ENCODE data around the gene FSCN2.

DNA sequence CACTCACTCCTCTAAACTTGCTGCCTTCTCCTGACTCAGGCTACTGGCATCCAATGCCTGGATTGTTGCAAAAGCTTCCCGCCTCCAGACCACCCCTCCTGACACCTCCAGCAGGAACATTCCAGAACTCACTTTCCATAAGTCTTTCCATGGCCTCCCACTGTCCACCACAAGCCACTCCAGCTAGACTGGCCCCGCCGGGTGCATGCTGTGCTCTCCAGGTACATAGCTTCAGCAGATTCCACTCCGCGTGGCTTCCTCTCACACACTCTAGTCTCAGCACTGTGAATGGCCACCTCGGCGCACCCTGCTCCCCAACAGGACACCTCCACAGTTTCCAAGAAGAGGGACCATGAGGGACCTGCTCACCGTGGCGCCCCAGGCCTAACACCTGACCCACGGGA, 49.9 kb downstream of the FSCN2 start:
- TF ChIP-seq, protein P1, sequence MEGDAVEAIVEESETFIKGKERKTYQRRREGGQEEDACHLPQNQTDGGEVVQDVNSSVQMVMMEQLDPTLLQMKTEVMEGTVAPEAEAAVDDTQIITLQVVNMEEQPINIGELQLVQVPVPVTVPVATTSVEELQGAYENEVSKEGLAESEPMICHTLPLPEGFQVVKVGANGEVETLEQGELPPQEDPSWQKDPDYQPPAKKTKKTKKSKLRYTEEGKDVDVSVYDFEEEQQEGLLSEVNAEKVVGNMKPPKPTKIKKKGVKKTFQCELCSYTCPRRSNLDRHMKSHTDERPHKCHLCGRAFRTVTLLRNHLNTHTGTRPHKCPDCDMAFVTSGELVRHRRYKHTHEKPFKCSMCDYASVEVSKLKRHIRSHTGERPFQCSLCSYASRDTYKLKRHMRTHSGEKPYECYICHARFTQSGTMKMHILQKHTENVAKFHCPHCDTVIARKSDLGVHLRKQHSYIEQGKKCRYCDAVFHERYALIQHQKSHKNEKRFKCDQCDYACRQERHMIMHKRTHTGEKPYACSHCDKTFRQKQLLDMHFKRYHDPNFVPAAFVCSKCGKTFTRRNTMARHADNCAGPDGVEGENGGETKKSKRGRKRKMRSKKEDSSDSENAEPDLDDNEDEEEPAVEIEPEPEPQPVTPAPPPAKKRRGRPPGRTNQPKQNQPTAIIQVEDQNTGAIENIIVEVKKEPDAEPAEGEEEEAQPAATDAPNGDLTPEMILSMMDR (conservative IDR thresholded peaks at IDR 0.05): no peak
- no peak for TF ChIP-seq ZFX (IDR thresholded peaks at IDR 0.05)
